Nephron (organoid): ENCODE data around the gene HS3ST1.

ENCODE experiments used
- H3K27ac Mint-ChIP-seq, 3 experiments: 2 replicates each; pipeline ENCODE4 v1.8.0; 2020; ENCODE audit warnings: mixed read lengths in 3 of 3, mild to moderate bottlenecking in 2 of 3, moderate library complexity in 1 of 3
- H3K27me3 Mint-ChIP-seq: 2 replicates; pipeline ENCODE4 v1.8.0; 2021; ENCODE audit warnings: low read depth, mild to moderate bottlenecking, moderate library complexity, mixed read lengths
- H3K36me3 Mint-ChIP-seq: 2 replicates; pipeline ENCODE4 v1.8.0; 2020; ENCODE audit warnings: low read depth, mixed read lengths
- H3K4me1 Mint-ChIP-seq: 2 replicates; pipeline ENCODE4 v1.8.0; 2020; ENCODE audit warnings: mixed read lengths
- H3K4me3 Mint-ChIP-seq, 3 experiments: 2 replicates each; pipeline ENCODE4 v1.8.0; 2020; ENCODE audit warnings: mild to moderate bottlenecking in 3 of 3, mixed read lengths in 3 of 3, moderate library complexity in 2 of 3
- H3K9me3 Mint-ChIP-seq: 2 replicates; pipeline ENCODE4 v1.8.0; 2020; ENCODE audit warnings: mixed read lengths
- TF ChIP-seq, protein P1 (sequence below), 3 experiments: fragments of 200-600 bp; sonication (generic); IDR thresholded peaks; one replicate each; pipeline ENCODE4 v1.5.0; 2021; ENCODE audit warnings: antibody characterized with exemption in 3 of 3; ENCODE audit not compliant: unreplicated experiment in 3 of 3

HS3ST1 gene

DNA sequence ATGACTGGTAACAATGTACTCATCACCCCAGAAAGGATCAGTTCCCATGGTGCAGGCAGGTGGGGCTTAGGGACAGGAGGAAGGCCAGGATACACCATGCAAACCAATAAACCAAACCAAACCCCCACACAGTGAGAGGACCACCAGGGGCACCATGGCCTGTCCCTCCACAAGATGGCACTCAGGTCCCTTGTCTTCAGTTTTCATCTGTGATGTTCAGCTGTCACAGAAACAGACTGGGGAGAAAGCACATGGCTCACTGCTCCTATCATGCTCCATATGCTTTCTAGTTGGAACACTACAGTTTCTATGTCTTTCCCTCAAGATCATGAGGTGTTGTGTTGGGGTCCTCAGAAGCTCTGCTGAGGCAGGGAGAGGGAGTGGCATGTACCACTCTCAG, 10.1 kb downstream of the HS3ST1 start:
- H3K27ac Mint-ChIP-seq, result no peak overlapping the region
- H3K27me3 Mint-ChIP-seq, result peaks cover 4% of the 10 kb centered on the region
- H3K36me3 Mint-ChIP-seq, result no peaks in the 10 kb centered on the region
- no peaks in the 10 kb centered on the region for H3K9me3 Mint-ChIP-seq
- TF ChIP-seq, protein P1, sequence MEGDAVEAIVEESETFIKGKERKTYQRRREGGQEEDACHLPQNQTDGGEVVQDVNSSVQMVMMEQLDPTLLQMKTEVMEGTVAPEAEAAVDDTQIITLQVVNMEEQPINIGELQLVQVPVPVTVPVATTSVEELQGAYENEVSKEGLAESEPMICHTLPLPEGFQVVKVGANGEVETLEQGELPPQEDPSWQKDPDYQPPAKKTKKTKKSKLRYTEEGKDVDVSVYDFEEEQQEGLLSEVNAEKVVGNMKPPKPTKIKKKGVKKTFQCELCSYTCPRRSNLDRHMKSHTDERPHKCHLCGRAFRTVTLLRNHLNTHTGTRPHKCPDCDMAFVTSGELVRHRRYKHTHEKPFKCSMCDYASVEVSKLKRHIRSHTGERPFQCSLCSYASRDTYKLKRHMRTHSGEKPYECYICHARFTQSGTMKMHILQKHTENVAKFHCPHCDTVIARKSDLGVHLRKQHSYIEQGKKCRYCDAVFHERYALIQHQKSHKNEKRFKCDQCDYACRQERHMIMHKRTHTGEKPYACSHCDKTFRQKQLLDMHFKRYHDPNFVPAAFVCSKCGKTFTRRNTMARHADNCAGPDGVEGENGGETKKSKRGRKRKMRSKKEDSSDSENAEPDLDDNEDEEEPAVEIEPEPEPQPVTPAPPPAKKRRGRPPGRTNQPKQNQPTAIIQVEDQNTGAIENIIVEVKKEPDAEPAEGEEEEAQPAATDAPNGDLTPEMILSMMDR (IDR thresholded peaks at IDR 0.05; ENCODE audit: unreplicated experiment in 3 of 3), result no peak
- H3K4me3 Mint-ChIP-seq, result no peak overlapping the region
- peaks cover 20% of the 10 kb centered on the region for H3K4me1 Mint-ChIP-seq

DNA sequence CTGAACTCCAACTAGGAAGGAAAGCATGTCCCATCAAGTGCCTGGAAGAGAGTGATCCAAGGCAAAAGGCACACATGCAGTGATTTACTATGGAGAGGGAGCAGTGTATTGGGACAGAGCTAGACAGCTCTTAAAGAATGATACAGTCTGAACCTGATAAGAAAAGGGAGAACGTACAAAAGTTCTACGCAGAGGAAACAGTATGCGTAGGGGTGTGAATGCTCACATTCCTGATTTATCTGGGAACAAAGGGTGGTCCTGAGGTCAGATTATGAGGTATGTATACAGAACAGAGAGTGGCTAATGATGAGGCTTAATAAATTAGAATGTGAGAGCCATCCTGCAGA, 12.0 kb downstream of the HS3ST1 start:
- H3K4me1 Mint-ChIP-seq, result peaks cover 10% of the 10 kb centered on the region
- H3K27ac Mint-ChIP-seq, result no peak overlapping the region
- TF ChIP-seq, protein P1 (IDR thresholded peaks at IDR 0.05; ENCODE audit: unreplicated experiment in 3 of 3), result no peak
- H3K36me3 Mint-ChIP-seq, result no peaks in the 10 kb centered on the region
- H3K4me3 Mint-ChIP-seq, result no peak overlapping the region
- H3K9me3 Mint-ChIP-seq, result no peaks in the 10 kb centered on the region
- peaks cover 4% of the 10 kb centered on the region for H3K27me3 Mint-ChIP-seq

DNA sequence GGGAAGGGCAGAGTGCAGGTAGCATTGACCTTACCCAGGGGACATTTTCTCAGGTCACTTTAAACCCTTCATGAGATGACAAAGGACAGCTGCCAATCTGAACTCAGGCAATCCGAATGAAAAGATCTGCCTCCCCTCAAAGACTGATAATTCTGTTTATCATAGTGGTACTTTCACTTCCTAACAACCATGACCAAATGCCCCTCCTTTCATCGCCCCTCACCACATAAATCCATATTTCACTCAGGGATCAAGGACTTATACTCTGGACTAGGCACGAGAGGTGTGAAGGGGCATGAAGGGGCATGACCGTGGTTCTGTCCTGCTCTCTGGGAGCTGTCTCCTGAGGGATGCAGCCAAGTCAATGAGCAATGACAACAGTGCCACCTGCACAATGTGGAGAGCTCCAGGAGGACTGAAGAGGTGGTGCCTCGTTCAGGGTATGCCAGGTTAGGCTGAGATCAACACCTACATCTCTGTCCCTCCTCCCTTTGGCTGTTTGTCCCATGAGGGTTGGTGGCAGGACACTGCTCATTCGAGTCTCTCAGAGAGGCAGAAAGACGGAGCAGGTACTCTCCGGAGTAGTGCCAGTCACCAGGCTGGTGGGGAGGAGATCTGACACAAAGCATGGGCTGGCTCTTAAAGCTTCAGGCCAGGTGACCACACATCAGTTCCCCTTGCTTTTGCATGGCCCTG, 12.5 kb downstream of the HS3ST1 start:
- no peak overlapping the region for H3K4me3 Mint-ChIP-seq
- no peaks in the 10 kb centered on the region for H3K9me3 Mint-ChIP-seq
- TF ChIP-seq, protein P1 (IDR thresholded peaks at IDR 0.05; ENCODE audit: unreplicated experiment in 3 of 3), result no peak
- peaks cover 5% of the 10 kb centered on the region for H3K4me1 Mint-ChIP-seq
- peaks cover 4% of the 10 kb centered on the region for H3K27me3 Mint-ChIP-seq
- no peak overlapping the region for H3K27ac Mint-ChIP-seq
- H3K36me3 Mint-ChIP-seq, result no peaks in the 10 kb centered on the region

DNA sequence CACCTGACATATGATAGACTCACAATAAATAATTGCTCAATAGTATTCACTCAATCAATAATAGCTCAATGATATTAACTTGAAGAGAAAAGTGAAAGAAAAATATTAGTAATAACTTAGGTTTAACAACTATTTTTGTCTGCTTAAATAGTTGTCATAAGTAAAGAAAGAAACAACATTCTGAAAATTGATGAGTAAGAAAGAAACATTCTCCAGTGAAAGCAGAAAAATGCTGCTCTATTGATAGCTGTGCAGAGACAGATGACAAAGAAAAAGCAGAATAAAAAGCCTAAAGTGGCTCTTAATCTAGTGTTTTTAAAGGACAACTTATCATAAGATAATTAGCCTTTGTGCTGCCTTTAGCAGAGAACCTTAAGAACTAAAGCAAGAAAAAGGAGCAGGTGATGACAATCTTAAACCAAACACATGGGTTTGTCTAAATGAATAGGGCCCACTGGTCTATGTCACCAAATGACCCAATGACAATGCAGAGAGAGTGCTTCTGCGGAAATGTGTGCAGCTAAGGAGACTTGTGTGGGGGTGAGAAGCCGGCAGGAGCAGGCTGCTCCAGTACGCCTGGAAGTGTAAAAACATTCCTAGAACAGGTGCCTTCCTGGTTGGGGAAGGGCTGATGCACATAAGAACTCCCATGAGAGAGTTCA, 13.2 kb downstream of the HS3ST1 start:
- Mint-ChIP-seq H3K27me3 (peaks cover 4% of the 10 kb centered on the region), H3K27ac (no peak overlapping the region), H3K36me3 (no peaks in the 10 kb centered on the region), H3K4me1 (no peaks in the 10 kb centered on the region), H3K9me3 (no peaks in the 10 kb centered on the region), H3K4me3 (no peak overlapping the region)
- TF ChIP-seq, protein P1 (IDR thresholded peaks at IDR 0.05; ENCODE audit: unreplicated experiment in 3 of 3), result no peak

DNA sequence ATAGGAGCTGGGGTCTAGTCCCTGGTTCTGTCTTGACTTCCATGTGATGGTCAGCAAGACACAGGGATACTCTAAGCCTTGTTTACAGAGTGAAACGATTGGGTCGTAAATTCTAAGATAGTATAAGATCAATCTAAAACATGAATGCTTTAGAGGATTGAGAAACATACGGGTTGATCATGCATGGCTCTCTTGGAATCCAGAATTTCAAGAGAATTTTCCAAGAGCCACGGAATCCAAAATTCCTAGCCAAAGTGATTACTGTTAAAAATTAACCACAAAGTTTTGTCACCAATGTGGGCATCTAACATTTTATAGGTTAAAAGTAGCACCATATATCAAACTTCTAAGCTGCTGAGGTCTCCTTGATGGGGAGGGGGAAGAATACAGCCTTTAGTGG, 16.5 kb downstream of the HS3ST1 start:
- H3K36me3 Mint-ChIP-seq, result no peaks in the 10 kb centered on the region
- H3K4me3 Mint-ChIP-seq, result no peak overlapping the region
- no peak overlapping the region for H3K27ac Mint-ChIP-seq
- no peaks in the 10 kb centered on the region for H3K4me1 Mint-ChIP-seq
- no peaks in the 10 kb centered on the region for H3K9me3 Mint-ChIP-seq
- TF ChIP-seq, protein P1 (IDR thresholded peaks at IDR 0.05; ENCODE audit: unreplicated experiment in 3 of 3), result no peak
- H3K27me3 Mint-ChIP-seq, result no peaks in the 10 kb centered on the region

DNA sequence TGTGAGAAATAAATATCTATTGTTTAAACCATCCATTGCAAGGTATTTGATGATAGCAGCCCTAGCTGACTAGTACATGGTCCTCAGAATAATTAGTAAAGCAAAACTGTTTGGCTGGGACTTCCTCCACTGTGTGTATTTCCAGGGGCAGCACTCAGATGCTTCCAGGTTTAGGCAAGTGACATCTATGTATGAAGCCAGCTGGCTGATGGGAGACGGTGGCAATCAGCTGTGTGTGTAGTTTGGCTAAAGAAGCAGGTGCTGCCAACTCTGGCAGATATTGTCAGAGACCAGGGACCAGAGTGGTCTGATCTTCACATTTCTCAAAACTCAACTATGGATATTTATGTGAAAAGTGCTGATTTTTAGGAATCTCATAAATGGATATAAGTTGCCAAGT, 19.1 kb downstream of the HS3ST1 start:
- TF ChIP-seq, protein P1 (IDR thresholded peaks at IDR 0.05; ENCODE audit: unreplicated experiment in 3 of 3), result no peak
- Mint-ChIP-seq H3K36me3 (no peaks in the 10 kb centered on the region), H3K4me1 (no peaks in the 10 kb centered on the region), H3K9me3 (no peaks in the 10 kb centered on the region), H3K4me3 (no peak overlapping the region), H3K27ac (no peak overlapping the region), H3K27me3 (no peaks in the 10 kb centered on the region)
